ENCODE data around the gene ALDH1L1. TPM values are rescaled to one million over a fixed set of nuclear protein-coding genes. Genes with fewer than 3 reads are reported as not detected.

The ALDH1L1 gene
- total and polyA plus RNA-seq, 4 donors: 0.51 to 9.0 (median 2.8) TPM

GRCh38 chr3:126184465-126185000, 4.1 kb upstream of the ALDH1L1 start:
- Histone ChIP-seq H3K27ac (ENCODE audit: low read depth in 1 of 2, low read length in 1 of 2) (no peak overlapping the region), H3K4me3 (no peak overlapping the region), H3K36me3 (ENCODE audit: control insufficient read depth in 4 of 4, insufficient read depth in 4 of 4, low read length in 4 of 4) (no peaks in the 10 kb centered on the region), H3K9ac (ENCODE audit: insufficient read depth in 1 of 2, low read length in 2 of 2) (no peak overlapping the region), H3K9me3 (ENCODE audit: control insufficient read depth in 4 of 4, insufficient read depth in 3 of 4, low read length in 3 of 4) (peaks cover 0 to 2% (median 0%) of the 10 kb centered on the region in 4 donors), H3K4me1 (ENCODE audit: control insufficient read depth in 5 of 5, insufficient read depth in 5 of 5, low read length in 5 of 5) (peaks cover 0 to 13% (median 5%) of the 10 kb centered on the region in 5 donors), H3K27me3 (ENCODE audit: control insufficient read depth in 3 of 3, insufficient read depth in 3 of 3, low read length in 2 of 3) (peaks cover 7 to 9% (median 8%) of the 10 kb centered on the region in 3 donors)
- TF ChIP-seq CTCF (IDR thresholded peaks at IDR 0.05; ENCODE audit: control extremely low read depth, extremely low read depth): no peak
- no peak for DNase-seq
- WGBS, 2 donors: 71 to 75% methylated on average over 6 of the region's 6 CpGs
- no peak for ATAC-seq (ENCODE audit: insufficient read depth, low FRiP score)

GRCh38 chr3:126181398-126181725, 976 bp upstream of the ALDH1L1 start:
- Histone ChIP-seq H3K27ac (ENCODE audit: low read depth in 1 of 2, low read length in 1 of 2) (peak overlapping the region in 1 of 2 donors; percentile 36), H3K4me3 (no peak overlapping the region), H3K36me3 (ENCODE audit: control insufficient read depth in 4 of 4, insufficient read depth in 4 of 4, low read length in 4 of 4) (no peaks in the 10 kb centered on the region), H3K9me3 (ENCODE audit: control insufficient read depth in 4 of 4, insufficient read depth in 3 of 4, low read length in 3 of 4) (peaks cover 0 to 2% (median 0%) of the 10 kb centered on the region in 4 donors), H3K27me3 (ENCODE audit: control insufficient read depth in 3 of 3, insufficient read depth in 3 of 3, low read length in 2 of 3) (peaks cover 4 to 9% (median 8%) of the 10 kb centered on the region in 3 donors), H3K9ac (ENCODE audit: insufficient read depth in 1 of 2, low read length in 2 of 2) (no peak overlapping the region), H3K4me1 (ENCODE audit: control insufficient read depth in 5 of 5, insufficient read depth in 5 of 5, low read length in 5 of 5) (peaks cover 0 to 14% (median 5%) of the 10 kb centered on the region in 5 donors)
- TF ChIP-seq CTCF (IDR thresholded peaks at IDR 0.05; ENCODE audit: control extremely low read depth, extremely low read depth): no peak
- WGBS, 2 donors: 28 to 42% methylated on average over 1 of the region's 1 CpG
- ATAC-seq (ENCODE audit: insufficient read depth, low FRiP score): no peak
- DNase-seq: no peak

GRCh38 chr3:126179825-126180476, 435 bp downstream of the ALDH1L1 start:
- Histone ChIP-seq H3K9ac (ENCODE audit: insufficient read depth in 1 of 2, low read length in 2 of 2) (no peak overlapping the region), H3K9me3 (ENCODE audit: control insufficient read depth in 4 of 4, insufficient read depth in 3 of 4, low read length in 3 of 4) (peaks cover 0 to 2% (median 0%) of the 10 kb centered on the region in 4 donors), H3K27me3 (ENCODE audit: control insufficient read depth in 3 of 3, insufficient read depth in 3 of 3, low read length in 2 of 3) (peaks cover 4 to 13% (median 8%) of the 10 kb centered on the region in 3 donors), H3K27ac (ENCODE audit: low read depth in 1 of 2, low read length in 1 of 2) (peak overlapping the region; percentile 20 to 96), H3K4me3 (peak overlapping the region; percentile 14), H3K36me3 (ENCODE audit: control insufficient read depth in 4 of 4, insufficient read depth in 4 of 4, low read length in 4 of 4) (no peaks in the 10 kb centered on the region), H3K4me1 (ENCODE audit: control insufficient read depth in 5 of 5, insufficient read depth in 5 of 5, low read length in 5 of 5) (peaks cover 0 to 14% (median 5%) of the 10 kb centered on the region in 5 donors)
- ATAC-seq (ENCODE audit: insufficient read depth, low FRiP score) (no peak), DNase-seq (peak; percentile 20 to 40 (median 30))
- WGBS, 2 donors: 1 to 3% methylated on average over 47 of the region's 47 CpGs
- TF ChIP-seq CTCF (IDR thresholded peaks at IDR 0.05; ENCODE audit: control extremely low read depth, extremely low read depth): no peak
